Measurements from ENCODE around the gene S100A12.

The S100A12 gene

DNA sequence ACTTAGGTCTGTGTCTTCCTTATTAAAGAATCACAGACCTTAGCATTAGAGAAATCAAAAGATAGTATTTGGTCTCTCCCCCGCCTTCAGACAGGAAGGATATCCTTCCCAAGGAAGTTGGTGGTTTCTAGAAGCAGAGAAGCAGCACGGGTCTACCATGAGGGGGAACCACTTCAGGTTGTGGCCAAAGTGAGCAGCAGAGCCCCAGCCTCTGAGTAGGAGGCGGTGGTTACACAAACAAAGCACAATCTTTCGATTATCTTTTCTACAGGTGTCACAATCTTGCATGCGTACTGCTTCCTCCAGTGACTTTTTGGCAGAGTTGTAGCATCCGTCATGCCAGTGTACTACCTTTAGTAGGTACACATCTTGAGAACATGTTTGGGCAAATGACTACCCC lies 35.6 kb downstream of the S100A12 start:
- H3K4me3 ChIP-seq (ENCODE audit: control insufficient read depth, low read depth, low read length), result no peak overlapping the region
- DNase-seq (ENCODE audit: low read depth), result no peak

DNA sequence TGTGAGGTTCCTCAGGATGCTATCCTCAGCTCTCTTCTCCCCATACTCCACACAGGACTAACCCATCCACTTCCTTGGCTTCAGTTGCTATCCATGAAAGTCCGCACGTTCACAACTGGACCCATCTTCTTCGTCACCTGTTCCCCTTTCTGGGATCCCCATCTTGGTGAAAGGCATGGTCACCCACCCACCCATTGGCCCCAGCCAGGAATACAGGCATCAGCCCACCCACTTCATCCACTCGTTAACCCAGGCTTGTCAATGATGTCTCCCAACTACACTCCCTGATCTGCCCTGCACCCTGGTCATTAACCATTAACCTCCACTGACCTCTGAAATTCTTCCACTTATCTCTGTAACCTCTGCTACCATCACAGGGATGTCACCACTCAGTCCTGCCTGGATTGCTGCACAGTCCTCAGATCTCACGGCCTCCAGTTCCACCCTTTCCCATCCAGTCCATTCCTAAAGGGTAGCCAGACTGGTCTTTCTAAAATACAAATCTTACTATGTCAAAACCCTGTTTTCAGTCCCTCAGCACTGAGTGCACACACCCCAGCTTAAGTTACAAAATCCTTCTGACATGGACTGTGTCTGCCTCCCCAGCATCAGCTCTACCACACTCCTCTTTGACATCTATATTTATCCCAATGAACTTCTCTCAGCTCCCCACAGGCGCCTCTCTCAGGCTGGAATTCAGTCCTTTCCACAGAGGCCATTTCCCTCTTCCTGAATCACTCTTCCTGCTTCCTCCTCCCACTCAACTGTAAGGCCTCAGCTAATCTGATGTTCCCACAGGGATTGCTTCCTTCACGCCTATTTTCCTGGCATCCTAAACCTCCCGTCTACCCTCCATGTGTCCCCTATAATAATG lies 37.2 kb downstream of the S100A12 start:
- DNase-seq (ENCODE audit: low read depth), result no peak
- H3K4me3 ChIP-seq (ENCODE audit: control insufficient read depth, low read depth, low read length), result no peak overlapping the region
- TF ChIP-seq, protein P1, sequence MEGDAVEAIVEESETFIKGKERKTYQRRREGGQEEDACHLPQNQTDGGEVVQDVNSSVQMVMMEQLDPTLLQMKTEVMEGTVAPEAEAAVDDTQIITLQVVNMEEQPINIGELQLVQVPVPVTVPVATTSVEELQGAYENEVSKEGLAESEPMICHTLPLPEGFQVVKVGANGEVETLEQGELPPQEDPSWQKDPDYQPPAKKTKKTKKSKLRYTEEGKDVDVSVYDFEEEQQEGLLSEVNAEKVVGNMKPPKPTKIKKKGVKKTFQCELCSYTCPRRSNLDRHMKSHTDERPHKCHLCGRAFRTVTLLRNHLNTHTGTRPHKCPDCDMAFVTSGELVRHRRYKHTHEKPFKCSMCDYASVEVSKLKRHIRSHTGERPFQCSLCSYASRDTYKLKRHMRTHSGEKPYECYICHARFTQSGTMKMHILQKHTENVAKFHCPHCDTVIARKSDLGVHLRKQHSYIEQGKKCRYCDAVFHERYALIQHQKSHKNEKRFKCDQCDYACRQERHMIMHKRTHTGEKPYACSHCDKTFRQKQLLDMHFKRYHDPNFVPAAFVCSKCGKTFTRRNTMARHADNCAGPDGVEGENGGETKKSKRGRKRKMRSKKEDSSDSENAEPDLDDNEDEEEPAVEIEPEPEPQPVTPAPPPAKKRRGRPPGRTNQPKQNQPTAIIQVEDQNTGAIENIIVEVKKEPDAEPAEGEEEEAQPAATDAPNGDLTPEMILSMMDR (conservative IDR thresholded peaks at IDR 0.05; ENCODE audit: control insufficient read depth, insufficient read depth, low read depth, low read length), result no peak

More for the DNA sequence above, 35.6 kb downstream of the S100A12 start:
- TF ChIP-seq, protein P1 (conservative IDR thresholded peaks at IDR 0.05; ENCODE audit: control insufficient read depth, insufficient read depth, low read depth, low read length), result no peak

DNA sequence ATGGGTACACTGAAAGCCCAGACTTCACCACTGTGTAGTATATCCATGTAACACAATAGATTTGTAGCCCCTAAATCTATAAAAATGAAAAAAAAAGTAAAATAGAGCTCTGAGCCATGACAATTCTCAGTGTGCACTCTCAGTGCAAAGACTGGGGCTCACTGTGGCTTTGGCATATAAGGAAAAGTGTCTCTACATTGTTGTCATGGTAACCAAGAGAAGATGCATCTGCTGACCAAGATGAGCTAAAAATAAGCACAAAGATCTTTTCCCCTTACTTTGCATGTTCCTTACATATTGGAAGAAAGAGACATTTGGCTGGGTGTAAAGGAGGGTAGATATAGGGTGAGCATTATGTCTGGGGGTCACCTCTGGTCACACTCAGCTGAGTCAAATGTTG lies 38.8 kb downstream of the S100A12 start:
- DNase-seq (ENCODE audit: low read depth), result no peak
- TF ChIP-seq, protein P1 (conservative IDR thresholded peaks at IDR 0.05; ENCODE audit: control insufficient read depth, insufficient read depth, low read depth, low read length), result no peak
- H3K4me3 ChIP-seq (ENCODE audit: control insufficient read depth, low read depth, low read length), result no peak overlapping the region

DNA sequence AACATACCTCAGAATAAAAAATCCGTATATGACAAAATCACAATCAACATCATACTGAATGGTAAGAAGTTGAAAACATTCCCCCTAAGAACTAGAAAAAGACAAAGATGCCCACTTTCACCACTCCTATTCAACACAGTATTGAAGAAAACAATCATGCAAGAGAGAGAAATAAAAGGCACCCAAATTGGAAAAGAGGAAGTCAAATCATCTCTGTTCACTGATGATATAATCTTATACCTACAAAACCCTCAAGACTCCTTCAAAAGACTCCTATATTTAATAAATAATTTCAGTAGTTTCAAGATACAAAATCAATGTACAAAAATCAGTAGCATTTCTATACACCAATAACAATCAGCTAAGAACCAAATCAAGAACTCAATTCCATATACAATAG lies 41.5 kb downstream of the S100A12 start:
- TF ChIP-seq, protein P1 (conservative IDR thresholded peaks at IDR 0.05; ENCODE audit: control insufficient read depth, insufficient read depth, low read depth, low read length), result no peak
- DNase-seq (ENCODE audit: low read depth), result no peak
- H3K4me3 ChIP-seq (ENCODE audit: control insufficient read depth, low read depth, low read length), result no peak overlapping the region

DNA sequence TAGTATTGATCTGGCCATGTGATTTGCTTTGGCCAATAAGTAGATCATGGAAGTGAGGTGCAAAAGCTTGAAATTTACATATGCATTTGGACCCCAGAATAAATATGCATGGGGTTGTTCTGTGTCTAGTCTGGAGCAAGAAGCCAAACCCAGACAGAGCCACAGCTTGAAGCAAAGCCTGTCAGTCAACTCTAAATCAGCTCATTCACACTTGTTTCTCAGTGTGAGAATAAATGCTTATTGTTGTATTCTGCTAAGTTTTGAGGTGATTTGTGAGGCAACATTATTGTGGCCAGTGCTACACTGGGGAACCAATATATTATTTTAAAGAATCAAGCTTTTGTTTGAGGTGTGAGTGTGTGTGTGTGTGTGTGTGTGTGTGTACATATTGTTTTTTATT lies 50.5 kb downstream of the S100A12 start:
- no peak for DNase-seq (ENCODE audit: low read depth)
- no peak overlapping the region for H3K4me3 ChIP-seq (ENCODE audit: control insufficient read depth, low read depth, low read length)
- TF ChIP-seq, protein P1 (conservative IDR thresholded peaks at IDR 0.05; ENCODE audit: control insufficient read depth, insufficient read depth, low read depth, low read length), result no peak
